Measurements from ENCODE around the gene NR5A1. TPM values are rescaled to one million over a fixed set of nuclear protein-coding genes. Genes with fewer than 3 reads are reported as not detected.

NR5A1 gene
- total RNA-seq, 1 donor from 2014 or later = 1.0 TPM

- Histone ChIP-seq H3K79me2 (ENCODE audit: low read depth) (no peaks in the 10 kb centered on the region), H2AFZ (replicated peaks) (no peak overlapping the region), H3K27ac (no peak overlapping the region), H3K9me3 (ENCODE audit: low read depth) (no peaks in the 10 kb centered on the region), H3K4me3 (no peak overlapping the region), H3F3A (ENCODE audit: low read depth) (peaks cover 3% of the 10 kb centered on the region), H3K36me3 (no peaks in the 10 kb centered on the region), H3K27me3 (peaks cover 38% of the 10 kb centered on the region), H3K9ac (no peak overlapping the region), H4K20me1 (ENCODE audit: low read depth) (peaks cover 3% of the 10 kb centered on the region), H3K4me2 (no peak overlapping the region), H3K4me1 (peaks cover 8% of the 10 kb centered on the region)
- Mint-ChIP-seq H3K4me3 (peak overlapping the region; percentile 2), H3K27me3 (ENCODE audit: insufficient read depth, low read depth) (peaks cover 26% of the 10 kb centered on the region), H3K36me3 (no peaks in the 10 kb centered on the region), H3K4me1 (peaks cover 5% of the 10 kb centered on the region), H3K27ac (peak overlapping the region; percentile 50), H3K9me3 (no peaks in the 10 kb centered on the region)
- TF ChIP-seq CTCF (IDR thresholded peaks at IDR 0.05) (no peak), EZH2phosphoT487 (IDR thresholded peaks at IDR 0.05) (no peak), EZH2 (IDR thresholded peaks at IDR 0.05) (no peak)
- DNase-seq (ENCODE audit: low spot score) = no peak
These were observed 51.4 kb downstream of the NR5A1 start for GRCh38 chr9:124455820-124456219.

GRCh38 chr9:124454791-124455443, 52.3 kb downstream of the NR5A1 start:
- Histone ChIP-seq H3K4me3 (no peak overlapping the region), H3F3A (ENCODE audit: low read depth) (peaks cover 12% of the 10 kb centered on the region), H3K79me2 (ENCODE audit: low read depth) (no peaks in the 10 kb centered on the region), H3K27ac (no peak overlapping the region), H3K36me3 (no peaks in the 10 kb centered on the region), H4K20me1 (ENCODE audit: low read depth) (peaks cover 3% of the 10 kb centered on the region), H3K9me3 (ENCODE audit: low read depth) (no peaks in the 10 kb centered on the region), H3K4me1 (peaks cover 12% of the 10 kb centered on the region), H2AFZ (replicated peaks) (no peak overlapping the region), H3K9ac (no peak overlapping the region), H3K4me2 (no peak overlapping the region), H3K27me3 (peaks cover 45% of the 10 kb centered on the region)
- Mint-ChIP-seq H3K36me3 (no peaks in the 10 kb centered on the region), H3K4me3 (no peak overlapping the region), H3K9me3 (no peaks in the 10 kb centered on the region), H3K27ac (no peak overlapping the region), H3K4me1 (peaks cover 9% of the 10 kb centered on the region), H3K27me3 (ENCODE audit: insufficient read depth, low read depth) (peaks cover 29% of the 10 kb centered on the region)
- DNase-seq (ENCODE audit: low spot score) = no peak
- TF ChIP-seq EZH2phosphoT487 (IDR thresholded peaks at IDR 0.05) (no peak), EZH2 (IDR thresholded peaks at IDR 0.05) (no peak), CTCF (IDR thresholded peaks at IDR 0.05) (no peak)

GRCh38 chr9:124454296-124454695, 52.9 kb downstream of the NR5A1 start:
- Histone ChIP-seq H4K20me1 (ENCODE audit: low read depth) (peaks cover 3% of the 10 kb centered on the region), H3K36me3 (no peaks in the 10 kb centered on the region), H3K27ac (no peak overlapping the region), H3K4me3 (no peak overlapping the region), H3F3A (ENCODE audit: low read depth) (peaks cover 19% of the 10 kb centered on the region), H2AFZ (replicated peaks) (no peak overlapping the region), H3K9me3 (ENCODE audit: low read depth) (no peaks in the 10 kb centered on the region), H3K27me3 (peaks cover 45% of the 10 kb centered on the region), H3K4me1 (peaks cover 12% of the 10 kb centered on the region), H3K79me2 (ENCODE audit: low read depth) (no peaks in the 10 kb centered on the region), H3K9ac (no peak overlapping the region), H3K4me2 (no peak overlapping the region)
- Mint-ChIP-seq H3K27ac (no peak overlapping the region), H3K36me3 (no peaks in the 10 kb centered on the region), H3K4me3 (no peak overlapping the region), H3K27me3 (ENCODE audit: insufficient read depth, low read depth) (peaks cover 34% of the 10 kb centered on the region), H3K9me3 (no peaks in the 10 kb centered on the region), H3K4me1 (peaks cover 9% of the 10 kb centered on the region)
- DNase-seq (ENCODE audit: low spot score) = no peak
- no peak for TF ChIP-seq EZH2 (IDR thresholded peaks at IDR 0.05)
- TF ChIP-seq CTCF (IDR thresholded peaks at IDR 0.05) = no peak
- no peak for TF ChIP-seq EZH2phosphoT487 (IDR thresholded peaks at IDR 0.05)
